NCI-H774 (cell line): ENCODE measurements around the gene BRICD5.
"Not testable (repeated sequence)": the region's sequence is repeated elsewhere in the genome, so short reads cannot be mapped to it uniquely, and the experiment has no call there.

Source experiments
- DNase-seq: peaks from one replicate; lab custom pipeline; 2025; lab: John Stamatoyannopoulos, UW

The BRICD5 gene

DNA sequence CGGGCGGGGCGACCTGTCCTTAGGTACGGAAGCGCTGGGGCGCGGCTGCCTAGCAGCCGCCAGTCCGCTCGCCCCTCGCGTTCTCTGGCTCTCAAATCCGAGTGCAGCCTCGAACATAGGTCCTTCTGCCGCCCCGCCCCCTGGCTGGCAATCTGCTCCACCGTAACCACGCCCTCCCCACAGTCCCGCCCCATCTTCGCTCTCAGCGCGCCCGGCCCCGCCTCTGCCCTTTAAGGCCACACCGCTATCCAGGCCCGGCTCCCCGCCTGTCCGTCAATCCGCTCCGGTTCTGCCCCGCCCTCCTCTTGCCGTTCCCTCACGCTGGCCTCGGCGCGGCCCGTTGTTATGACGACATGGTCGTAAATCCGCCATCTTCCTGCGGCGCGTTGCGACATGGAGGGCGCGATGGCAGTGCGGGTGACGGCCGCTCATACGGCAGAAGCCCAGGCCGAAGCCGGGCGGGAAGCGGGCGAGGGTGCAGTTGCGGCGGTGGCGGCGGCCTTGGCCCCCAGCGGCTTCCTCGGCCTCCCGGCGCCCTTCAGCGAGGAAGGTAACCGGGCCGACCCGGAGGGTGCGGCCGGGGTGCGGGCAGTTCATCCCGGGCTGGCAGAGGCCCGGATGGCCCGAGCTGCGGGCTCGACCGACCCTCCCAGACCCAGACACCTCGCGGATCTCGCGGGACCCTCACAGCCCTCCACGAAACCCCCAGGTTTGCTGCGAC is 12.7 kb upstream of the BRICD5 start, which contains the start of gene E4F1:
E4F1 (plus strand) TSS at position 371 of the 721 bp plus-strand sequence; CDS start at position 394, 23 bp downstream.
- DNase-seq, result peak; percentile 93

DNA sequence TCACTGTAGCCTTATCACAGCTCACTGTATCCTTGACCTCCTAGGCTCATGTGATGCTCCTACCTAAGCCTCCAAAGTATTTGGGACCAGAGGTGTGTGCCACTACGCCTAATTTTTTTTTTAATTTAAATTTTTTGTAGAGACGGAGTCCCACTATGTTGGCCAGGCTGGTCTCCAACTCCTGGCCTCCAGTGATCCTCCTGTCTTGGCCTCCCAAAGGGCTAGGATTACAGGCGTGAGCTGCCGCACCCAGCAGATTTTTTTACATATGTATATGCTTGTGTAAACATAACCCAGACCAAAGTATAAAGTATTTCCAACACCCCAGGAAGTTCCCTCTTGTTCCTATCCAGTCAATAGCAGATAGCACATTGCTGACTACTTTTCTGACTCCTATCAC is 5.7 kb upstream of the BRICD5 start:
- no peak for DNase-seq

DNA sequence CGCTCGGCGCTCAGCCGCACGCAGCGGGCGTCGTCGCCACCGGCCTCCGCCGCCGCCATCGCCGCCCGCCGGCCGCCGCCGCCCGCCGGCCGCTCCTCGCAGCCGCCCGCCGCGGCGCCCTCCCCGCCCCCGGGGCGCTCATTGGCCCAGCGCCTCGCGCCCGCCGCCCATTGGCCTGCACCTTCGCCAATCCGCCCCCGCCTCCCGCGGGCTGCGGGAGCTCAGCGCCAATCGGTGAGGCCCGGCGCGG is 4.0 kb upstream of the BRICD5 start, which contains the start of gene PGP:
PGP (minus strand) TSS at position 122 of the 250 bp plus-strand sequence; CDS start at position 59, 63 bp downstream.
- no peak for DNase-seq

DNA sequence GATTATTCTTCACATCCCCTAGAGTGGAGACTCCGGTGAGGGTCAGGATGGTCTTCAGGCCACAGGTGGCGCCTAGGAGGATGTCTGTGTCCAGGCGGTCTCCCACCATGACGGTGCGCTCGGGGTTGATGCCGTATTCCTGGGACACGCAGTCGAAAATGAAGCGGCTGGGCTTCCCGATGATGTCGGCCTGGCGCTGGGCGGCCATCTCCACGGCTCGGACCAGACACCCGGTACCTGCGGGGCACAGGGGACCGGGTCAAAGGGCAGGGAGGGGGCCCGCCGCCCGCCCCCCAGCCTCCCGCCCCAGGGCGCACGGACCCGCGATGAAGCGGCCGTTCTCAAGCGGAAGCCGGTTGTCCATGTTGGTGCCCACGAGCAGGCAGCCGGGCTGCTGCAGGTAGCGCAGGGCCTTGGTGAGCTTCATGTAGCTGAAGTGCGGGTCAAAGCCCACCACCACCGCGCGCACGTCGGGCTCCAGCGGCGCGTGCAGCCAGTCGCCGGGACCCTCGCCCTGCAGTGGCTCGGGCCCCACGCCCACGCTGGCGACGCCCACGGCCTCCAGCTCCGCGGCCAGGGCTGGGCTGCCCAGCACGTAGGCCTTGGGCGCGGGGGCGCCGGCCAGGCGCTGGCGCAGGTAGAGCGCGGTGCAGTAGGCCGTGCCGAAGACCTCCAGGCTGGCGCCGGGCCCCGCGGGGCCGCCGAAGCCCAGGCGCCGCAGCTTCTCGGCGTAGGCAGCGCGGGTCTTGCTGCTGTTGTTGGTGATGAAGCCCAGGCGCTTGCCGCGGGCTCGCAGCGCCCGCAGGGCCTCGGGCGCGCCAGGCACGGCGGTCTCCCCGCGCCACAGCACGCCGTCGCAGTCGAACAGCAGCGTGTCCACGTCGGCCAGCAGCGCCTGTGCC is 3.4 kb upstream of the BRICD5 start:
- DNase-seq, result no peak

DNA sequence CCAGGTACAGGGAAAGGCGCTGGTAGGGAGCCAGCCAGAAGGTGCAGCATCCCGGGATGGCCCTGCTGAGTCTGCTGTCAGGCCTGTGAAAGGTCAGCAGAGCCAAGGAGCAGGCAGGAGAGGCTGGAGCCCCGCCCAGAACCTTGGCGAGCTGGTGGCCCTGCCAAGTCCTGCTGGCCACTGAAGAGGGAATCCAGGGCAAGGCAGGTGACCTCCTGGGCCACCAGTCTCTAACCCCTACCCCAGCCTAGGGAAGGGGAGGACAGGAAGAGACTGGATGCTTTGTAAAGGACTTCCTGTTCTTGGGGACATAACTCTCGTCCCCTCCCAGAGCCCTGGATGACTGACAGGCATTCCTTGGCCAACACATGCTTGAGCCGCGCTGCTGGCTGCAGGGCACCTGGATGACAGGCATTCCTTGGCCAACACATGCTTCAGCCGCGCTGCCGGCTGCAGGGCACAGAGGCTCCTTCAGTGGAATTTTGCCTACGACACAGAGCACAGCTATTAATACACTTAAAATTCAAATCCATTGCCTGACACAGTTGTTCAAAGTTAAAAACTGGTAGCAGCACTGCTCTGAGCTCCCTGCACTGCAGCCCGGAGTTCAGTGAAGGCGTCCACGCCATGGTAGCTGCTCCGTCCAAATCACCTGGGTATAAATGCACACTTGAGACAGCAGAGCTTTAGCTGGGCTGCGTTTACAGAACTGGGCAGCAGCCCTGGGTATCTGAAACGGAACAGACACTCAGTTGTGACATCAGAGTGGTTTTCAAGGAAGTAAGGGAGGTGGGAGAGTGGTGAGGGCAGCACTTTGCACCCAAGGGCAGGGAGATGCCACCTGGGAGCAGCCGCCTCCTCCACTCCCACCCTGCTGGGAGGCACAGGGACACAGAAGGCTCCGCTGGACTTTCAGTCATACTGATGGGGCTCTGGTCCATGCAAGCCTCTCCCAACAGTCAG is 2.0 kb upstream of the BRICD5 start:
- no peak for DNase-seq

DNA sequence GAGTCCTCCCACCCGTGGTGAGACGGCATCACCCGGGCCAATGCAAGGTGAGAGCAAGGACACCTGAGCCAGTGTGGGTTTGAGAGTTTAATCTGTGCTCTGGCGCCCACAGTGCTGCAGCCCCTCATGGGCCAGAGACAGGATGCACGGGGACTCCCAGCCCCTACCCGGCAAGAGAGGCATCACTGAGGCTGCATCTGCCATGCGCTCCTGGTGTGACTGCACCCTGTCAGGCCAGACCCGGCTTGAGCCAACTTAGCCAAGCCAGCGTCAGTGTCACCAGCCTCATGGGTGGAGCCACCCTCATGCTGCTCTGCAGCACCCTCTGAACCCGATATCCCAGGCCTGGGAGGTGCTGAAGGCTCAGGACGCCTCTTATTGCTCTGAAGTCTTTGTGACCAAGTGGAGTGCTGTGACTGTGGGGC is 1.3 kb upstream of the BRICD5 start:
- no peak for DNase-seq

DNA sequence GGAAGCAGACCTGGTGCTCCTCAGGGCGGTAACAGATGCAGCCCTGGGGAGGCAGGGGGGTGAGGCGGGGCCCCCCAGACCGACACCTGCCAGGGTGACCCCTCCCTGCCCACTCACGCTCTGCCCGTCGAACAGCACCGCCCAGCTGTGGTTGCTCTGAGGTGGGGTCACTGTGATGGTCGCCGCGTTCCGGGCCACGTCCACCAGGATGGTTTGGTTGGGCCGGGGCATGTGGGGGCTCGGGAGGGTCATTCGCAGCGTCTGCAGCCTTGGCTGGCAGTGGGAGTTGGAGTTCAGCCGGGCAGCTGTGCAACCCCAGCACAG is 692 bp downstream of the BRICD5 start:
- DNase-seq, result no peak

DNA sequence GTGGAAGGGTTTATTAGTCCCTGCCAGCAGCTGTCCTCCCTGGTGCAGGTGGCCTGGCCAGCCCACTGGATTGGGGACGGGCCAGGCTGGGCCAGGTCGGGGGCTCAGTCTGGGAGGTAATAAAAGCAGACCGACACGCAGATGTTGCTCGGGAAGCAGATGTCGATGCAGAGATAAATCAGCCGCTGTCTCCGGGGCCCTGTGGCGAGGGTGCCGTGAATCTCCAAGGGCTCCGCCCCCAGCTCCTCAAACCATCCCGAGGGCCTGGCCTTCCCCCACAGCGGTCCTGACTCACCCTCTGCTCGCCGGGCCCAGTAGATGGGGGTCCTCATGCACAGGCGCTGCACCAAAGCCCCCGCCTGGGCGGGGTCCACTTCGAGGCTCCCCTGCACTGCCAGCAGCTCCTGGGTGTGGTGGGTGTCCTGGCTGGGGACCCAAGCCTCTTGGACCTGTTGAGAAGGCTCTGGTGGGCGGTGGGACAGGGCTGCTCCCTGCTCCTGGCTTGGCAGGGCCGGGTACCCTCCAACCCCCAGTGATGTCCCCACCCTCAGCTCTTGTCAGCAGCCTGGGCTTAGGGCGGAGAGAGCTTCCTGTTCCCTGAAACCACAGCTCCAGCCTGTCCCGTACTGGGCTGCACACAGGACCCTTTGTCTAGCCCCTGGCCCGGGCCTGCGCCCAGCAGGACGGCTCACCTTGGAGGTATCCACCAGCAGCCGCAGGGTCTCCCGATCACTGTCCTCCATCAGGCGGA is 1.2 kb downstream of the BRICD5 start:
- no peak for DNase-seq

DNA sequence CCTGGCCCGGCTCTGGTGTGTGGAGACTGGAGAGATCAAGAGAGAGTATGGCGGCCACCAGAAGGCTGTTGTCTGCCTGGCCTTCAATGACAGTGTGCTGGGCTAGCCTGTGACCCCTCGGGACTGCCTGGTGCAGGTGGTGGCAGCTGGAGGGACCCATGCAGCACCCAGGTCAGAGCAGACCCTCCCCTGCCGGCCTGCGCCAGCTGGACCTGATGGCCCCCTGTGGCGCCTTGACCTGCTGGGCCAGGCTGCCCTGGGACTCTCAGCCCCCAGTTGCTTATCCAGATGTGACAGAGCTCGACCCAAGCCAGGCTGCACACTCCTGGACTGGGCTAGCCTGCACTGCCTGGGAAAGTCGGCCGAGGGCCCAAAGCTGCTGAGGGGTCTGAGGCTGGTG is 1.9 kb downstream of the BRICD5 start:
- DNase-seq, result no peak

DNA sequence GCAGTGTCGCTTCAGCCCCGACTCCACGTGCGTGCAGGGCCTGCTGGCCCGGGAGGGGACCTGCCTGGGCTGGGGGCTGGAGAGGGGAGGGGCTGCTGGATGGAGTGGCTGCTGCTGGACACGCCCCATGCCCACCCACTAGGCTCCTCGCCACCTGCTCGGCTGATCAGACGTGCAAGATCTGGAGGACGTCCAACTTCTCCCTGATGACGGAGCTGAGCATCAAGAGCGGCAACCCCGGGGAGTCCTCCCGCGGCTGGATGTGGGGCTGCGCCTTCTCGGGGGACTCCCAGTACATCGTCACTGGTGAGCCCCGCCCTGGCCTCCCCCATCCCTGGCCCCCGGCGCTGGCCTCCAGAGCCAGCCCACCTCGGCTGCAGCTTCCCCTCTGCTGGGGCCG is 2.4 kb downstream of the BRICD5 start:
- no peak for DNase-seq

DNA sequence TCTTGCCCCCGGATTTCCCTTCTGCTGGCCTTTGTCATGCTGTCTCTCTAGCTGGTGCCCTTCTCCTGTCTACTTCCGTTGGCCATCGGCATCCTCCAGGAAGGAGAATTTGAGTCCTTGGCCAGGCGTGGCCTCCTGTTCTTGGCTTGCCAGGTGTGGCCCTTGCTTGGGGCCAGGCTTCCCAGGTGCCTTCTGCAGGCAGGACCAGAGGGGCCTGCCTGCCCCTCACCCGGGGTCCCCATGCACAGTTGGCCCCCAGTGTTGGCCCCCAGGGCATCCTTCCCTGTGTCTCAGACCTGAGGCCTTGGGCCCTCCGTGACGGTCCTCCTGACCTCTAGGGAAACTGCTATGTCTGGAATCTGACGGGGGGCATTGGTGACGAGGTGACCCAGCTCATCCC is 2.8 kb downstream of the BRICD5 start:
- DNase-seq, result no peak

DNA sequence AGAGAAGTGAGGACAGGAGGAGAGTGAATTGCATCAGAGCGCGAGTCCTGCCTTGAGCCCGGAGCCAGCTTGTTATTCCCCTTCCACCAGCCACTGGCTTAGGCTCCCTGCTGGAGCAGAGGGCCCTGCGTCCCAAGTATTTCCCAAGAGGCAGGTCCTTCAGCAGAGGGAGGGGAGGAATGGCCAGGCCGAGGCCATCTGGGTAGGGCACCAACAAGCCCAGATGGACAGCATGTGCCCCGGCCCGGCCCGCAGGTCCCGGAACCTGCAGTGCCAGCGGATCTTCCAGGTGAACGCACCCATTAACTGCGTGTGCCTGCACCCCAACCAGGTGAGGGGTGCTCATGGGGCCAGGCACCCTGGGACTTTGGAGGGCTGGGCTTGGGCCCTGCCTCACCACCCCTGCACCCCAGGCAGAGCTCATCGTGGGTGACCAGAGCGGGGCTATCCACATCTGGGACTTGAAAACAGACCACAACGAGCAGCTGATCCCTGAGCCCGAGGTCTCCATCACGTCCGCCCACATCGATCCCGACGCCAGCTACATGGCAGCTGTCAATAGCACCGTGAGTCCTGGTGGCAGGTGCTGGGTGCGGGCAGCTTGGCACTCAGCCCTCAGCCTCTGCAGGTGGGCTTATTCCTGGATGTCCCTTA is 3.8 kb downstream of the BRICD5 start:
- no peak for DNase-seq

DNA sequence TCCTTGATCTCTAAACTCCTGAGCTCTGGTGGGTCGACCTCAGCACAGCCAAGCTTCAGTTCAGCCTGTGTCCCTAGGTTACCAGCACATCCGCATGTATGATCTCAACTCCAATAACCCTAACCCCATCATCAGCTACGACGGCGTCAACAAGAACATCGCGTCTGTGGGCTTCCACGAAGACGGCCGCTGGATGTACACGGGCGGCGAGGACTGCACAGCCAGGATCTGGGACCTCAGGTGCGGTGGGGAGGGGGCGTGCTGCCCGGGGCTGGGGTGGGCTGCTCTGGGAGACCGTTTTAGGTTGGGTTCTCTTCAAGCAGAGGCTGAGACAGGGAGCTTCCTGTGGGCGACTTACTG is 4.3 kb downstream of the BRICD5 start:
- no peak for DNase-seq

DNA sequence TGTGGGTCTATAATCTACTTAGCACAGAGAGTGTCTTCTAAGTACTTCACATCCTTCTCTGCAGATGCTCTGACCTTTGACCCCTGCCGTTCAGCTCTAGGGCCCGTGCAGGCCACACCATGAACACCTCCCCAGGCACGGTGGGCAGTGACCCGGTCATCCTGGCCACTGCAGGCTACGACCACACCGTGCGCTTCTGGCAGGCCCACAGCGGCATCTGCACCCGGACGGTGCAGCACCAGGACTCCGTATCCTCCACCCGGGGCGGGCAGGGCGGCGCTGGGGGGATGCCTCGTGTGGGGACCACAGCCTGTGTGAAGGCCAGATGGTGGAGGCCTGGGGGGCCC is 4.7 kb downstream of the BRICD5 start:
- DNase-seq, result no peak

DNA sequence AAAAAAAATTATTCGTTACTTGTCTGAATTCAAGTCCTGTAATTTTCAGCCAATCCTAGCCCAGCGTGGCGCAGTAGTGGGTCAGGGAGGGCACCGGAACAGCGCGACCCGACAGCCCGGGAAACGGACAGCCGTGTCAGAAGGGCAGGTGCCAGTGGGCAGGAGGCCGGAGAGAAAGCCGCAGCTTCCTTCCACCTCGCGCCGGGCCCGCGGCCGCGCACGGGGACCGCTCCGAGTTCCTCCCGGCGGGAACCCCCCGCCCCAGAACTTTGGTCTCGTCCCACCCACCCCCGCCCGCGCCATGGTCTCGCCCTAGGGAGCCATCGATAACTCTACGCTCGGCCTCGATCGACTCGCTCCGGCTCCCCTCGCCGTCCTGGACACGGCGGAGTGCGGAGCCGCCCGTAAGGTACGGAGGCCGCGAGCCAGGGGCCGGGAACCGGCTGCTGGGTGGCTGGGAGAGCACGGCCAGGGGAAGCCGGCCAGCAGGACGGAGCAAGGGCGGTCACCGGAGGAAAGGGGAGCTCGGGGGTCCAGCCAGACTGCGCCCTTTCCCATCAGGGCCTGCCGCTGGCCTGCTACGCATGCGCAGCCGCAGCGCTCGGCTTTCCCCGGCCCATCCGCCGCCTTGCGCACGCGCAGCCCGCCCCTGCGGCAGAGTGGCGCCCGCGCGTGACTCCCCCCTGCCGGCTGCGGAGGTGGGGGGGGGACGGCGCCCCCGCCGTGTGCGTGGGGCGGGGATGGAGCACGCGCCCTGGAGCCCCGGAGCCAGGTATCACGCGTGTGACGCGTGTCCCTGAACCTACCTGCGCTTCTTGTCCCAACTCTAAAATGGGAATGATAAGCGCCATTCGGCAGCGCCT is 5.3 kb downstream of the BRICD5 start, which contains the start of gene MLST8:
MLST8 (plus strand) TSS at position 351 of the 863 bp plus-strand sequence. CDS start 632 bp downstream, outside the sequence.
- peak; percentile 51 for DNase-seq

DNA sequence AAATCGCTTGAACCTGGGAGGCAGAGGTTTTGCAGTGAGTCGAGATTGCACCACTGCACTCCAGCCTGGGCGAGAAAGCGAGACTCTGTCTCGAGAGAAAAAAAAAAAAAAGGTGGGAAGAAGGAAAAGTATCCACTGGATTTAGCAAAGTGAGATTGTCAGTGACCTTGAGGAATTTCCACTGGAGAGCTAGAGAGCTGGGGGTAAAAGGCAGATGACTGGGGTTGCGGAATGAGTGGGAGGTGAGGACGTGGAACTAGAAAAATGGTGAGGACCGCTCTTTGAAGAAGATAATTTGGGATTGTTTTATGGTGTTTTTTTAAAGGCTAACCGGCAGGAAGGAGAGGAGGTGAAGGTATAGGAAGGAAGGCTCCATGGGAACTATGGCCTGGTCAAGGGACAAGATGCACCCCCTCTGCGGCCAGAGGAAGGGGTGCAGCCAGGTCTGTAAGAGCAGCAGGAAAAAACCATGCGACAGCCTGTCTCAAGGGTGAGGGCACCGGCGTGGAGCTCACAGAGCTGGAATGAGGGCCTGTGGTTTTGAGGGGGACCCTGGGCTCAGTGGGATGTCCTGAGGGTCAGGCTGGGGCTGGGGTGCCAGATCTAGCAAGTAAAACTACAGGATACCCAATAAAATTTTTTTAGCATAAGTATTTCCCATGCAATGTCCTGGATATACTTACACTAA is 6.1 kb downstream of the BRICD5 start:
- no peak for DNase-seq

DNA sequence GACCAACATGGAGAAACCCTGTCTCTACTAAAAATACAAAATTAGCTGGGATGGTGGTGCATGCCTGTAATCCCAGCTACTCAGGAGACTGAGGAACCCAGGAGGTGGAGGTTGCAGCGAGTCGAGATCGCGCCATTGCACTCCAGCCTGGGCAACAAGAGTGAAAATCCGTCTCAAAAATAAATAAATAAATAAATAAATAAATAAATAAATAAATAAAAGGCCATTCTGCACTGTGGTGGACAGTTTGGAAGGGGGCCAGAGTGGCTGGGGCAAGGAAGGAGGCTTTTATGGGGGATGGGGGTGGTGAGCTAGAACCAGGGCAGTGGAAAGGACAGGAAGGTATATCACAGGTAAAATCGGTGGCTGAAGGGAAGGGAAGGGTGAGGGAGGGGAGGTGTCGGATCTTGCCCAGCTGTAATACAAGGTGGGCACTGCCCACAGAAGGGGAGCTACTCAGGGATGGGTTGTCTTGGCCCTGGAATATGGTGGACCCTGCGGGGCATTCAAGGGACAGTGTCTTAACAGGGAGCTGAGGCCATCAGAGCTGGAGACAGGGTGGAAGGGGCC is 7.5 kb downstream of the BRICD5 start:
- DNase-seq, result not testable (repeated sequence)

DNA sequence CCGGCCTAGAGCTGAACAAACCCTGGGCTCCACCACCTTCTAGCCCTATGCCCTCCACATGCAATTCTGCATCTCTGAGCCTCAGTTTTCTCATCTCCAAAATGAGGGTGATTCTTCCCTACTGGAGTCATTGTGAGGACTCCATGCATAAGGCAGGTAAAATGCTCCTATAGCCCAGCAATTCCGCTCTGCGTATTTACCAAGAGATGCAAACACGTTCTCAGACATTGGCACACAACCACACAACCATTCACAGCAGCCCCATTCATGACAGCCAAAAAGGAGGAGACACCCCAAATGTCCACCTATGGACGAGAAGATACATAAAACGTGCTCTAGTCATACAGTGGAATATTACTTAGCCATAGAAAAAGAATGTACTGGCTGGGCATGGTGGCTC is 10.3 kb downstream of the BRICD5 start:
- DNase-seq, result no peak

DNA sequence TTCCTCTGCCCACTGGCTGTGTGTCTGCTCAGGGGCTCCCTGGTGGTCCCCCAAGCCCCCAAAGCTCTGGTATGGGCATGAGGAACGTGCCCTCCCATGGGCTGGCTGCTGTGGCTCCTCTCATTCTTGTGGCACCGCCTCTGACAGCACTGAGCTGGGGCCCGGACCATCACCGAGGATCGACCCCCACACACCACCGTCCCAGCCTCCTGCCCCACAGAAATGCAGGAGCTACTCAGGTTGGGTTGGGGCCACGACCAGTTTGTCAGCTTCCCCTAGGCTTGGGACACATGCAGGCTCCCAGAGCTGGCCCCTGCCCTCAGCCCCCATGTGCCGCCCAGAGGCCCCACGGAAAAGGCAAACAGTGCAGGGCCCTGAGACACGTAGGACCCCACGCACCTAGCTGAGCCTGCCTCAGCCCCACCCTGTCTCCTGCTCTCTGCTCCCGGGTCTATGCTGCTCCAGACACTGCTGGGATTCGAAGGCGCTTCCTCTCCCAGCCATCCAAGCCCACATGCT is 11.0 kb downstream of the BRICD5 start:
- no peak for DNase-seq
